PC-3 (cell line): Measurements from ENCODE around the gene GLI3.

Experiments used
- EZH2 ChIP-seq: fragments of 300-600 bp; sonication (generic); IDR thresholded peaks from one replicate; pipeline ENCODE4 v1.6.1; 2017; ENCODE audit warnings: antibody characterized with exemption, mild to moderate bottlenecking, low read length; ENCODE audit not compliant: unreplicated experiment
- EZH2phosphoT487 ChIP-seq: fragments of 300-600 bp; sonication (generic); IDR thresholded peaks from 2 replicates; pipeline ENCODE4 v1.6.1; 2018; ENCODE audit warnings: mild to moderate bottlenecking, antibody characterized with exemption, low read length, borderline replicate concordance
- TF ChIP-seq, protein P1 (sequence below): fragments of 300-600 bp; sonication (generic); conservative IDR thresholded peaks from 2 replicates; pipeline ENCODE4 v1.5.1; 2017; ENCODE audit warnings: antibody characterized with exemption, low read depth, mild to moderate bottlenecking, low read length

DNA sequence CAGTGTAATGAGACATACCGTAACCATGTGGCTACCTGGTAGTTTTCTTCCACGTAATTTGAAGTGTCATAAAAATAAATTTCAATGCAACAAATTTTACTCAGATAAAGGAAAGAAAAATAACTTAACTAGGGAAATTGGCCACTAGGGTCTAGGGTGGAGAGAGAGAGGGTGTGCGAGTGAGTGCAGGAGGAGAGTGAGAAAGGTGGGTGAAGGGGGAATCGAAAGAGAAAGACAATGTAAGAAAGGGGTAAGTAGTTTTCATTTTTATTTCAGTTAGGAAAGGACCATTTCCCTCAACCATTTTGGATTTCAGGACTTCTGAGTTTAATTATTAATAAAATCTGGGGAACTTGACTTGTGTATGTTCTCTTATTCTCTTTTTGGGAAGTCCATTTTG is 27.7 kb upstream of the GLI3 start:
- TF ChIP-seq EZH2 (no peak), EZH2phosphoT487 (no peak)
- TF ChIP-seq, protein P1, sequence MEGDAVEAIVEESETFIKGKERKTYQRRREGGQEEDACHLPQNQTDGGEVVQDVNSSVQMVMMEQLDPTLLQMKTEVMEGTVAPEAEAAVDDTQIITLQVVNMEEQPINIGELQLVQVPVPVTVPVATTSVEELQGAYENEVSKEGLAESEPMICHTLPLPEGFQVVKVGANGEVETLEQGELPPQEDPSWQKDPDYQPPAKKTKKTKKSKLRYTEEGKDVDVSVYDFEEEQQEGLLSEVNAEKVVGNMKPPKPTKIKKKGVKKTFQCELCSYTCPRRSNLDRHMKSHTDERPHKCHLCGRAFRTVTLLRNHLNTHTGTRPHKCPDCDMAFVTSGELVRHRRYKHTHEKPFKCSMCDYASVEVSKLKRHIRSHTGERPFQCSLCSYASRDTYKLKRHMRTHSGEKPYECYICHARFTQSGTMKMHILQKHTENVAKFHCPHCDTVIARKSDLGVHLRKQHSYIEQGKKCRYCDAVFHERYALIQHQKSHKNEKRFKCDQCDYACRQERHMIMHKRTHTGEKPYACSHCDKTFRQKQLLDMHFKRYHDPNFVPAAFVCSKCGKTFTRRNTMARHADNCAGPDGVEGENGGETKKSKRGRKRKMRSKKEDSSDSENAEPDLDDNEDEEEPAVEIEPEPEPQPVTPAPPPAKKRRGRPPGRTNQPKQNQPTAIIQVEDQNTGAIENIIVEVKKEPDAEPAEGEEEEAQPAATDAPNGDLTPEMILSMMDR: no peak
